Activated CD4-positive, alpha-beta T cell treated with anti-CD3 and anti-CD28 coated beads, Interleukin-2, amount 50 U/mL, for 48 hours (primary cell): ENCODE measurements around the gene STPG3.
"Not testable (repeated sequence)": the region's sequence is repeated elsewhere in the genome, so short reads cannot be mapped to it uniquely, and the experiment has no call there.

ENCODE experiments used
- DNase-seq, 2 experiments: peaks; one replicate each; pipeline ENCODE4 v3.0.0-alpha.2; 2020

STPG3 gene

DNA sequence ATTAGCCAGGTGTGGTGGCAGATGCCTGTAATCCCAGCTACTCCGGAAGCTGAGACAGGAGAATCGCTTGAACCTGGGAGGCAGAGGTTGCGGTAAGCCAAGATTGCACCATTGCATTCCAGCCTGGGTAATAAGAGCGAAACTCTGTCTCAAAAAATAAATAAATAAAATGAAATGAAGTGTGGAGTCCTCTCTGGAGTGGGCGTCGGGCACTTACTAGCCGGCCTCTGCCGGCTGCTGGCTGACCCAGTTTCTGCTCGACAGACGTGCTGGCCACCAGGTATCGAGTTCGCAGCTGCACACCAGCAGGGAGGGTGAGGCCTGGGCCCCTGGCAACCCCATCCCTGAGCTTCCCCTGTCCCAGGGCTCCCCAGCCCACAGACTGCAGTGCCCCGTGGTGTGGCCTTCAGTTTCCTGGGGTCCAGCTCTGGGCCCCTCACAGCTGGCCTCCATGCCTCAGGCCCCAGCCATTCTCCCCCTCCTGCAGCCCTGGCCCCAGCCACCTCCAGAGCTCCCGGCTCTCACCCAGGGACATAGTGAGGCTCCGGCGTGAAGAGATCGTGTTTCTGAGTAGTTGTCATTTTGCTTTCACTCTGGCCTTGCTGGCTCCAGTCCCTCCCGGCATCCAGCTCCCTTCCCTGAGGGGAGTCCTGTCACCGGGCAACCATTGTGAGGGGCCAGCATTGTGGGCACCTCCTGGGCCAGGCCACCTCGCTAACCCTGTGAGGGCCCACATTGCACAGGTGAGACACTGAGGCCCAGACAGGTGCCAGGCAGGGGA is 3.8 kb upstream of the STPG3 start:
- DNase-seq, result no peak

DNA sequence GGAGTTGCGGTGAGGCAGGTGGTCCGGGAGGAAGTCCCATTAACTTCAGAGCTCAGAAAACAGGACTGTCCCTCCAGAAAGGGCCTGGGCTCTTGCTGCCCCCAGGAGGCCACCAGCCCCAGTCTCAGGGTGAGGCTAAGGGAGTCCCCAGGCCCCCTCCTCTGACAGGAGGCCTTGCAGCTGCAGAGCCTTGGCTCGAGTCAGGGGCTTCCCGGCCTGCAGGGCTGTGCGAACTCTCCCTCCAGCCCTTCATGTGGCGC is 3.2 kb upstream of the STPG3 start:
- DNase-seq, result no peak

DNA sequence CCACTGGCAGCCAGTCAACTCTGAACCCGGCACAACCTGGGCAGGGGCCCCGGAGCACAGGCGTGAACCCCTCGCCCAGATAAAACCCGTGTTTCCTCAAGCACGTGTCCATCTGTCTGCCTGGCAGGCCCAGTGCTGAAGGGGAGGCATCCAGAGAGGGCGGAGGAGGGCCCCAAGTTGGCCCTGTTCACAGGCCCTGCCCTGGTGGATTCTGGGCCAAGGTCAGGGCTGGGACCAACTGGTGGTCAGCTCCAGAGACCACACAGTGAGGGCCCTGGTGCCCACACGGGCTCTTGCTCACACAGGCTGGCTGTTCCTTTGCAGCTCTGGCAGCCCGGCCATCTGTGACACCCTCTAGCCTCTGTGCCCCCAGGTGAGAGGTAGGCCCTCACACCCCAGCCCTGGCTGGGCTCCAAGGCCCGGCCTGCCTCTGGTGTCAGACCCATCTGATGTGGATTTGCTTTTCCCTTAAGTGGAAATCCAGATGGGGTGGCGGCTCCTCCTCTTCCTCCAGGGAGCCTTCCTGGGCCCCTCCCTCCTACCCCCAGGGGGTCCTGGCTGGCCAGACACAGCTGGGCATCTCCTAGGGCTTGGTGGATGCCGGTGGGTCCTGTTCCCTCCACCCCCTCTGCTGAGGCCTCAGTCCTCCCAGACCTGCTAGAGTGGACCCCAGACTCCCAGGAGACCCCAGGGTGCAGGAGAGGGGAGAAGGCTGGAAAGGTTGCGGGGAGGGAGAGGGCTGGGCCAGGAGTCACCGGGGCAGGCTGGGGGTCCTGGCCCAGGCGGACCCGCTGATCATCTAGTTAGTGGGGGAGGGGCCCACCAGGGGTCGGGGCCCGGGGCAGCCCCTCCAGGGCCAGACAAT is 525 bp upstream of the STPG3 start:
- DNase-seq, result no peak

DNA sequence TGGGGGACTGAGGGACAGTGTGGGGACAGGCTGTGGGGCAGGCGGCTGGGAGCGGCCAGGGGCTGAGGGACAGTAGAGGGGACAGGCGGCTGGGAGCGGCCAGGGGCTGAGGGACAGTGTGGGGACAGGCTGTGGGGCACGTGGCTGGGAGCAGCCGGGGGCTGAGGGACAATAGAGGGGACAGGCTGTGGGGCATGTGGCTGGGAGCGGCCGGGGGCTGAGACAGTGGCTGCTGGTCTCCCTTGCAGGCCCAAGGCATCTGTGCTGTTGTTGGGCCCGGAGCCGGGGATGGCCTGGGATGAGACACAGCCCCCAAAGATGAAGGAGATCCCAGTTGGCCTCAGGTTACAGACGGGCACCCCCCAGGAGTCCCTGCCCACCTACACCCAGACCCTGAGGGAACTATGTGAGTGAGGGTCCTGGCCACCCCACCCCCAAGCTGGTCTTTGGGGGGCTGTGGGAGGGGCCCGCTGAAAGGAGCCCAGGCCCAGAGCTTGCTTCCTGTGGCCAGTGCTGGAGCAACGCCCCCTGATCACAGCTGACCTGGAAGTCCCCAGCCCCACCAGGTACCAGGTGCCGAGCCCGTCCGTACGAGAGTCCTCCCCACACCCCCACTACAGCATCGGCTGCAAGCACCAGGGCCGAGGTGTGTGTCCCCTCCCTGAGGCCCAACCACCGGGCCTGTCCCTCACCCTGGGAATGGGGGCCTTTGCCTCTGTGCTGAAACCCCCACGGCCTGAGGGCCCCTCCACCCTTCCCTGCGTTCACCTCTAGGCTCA is 593 bp downstream of the STPG3 start:
- DNase-seq, result no peak

DNA sequence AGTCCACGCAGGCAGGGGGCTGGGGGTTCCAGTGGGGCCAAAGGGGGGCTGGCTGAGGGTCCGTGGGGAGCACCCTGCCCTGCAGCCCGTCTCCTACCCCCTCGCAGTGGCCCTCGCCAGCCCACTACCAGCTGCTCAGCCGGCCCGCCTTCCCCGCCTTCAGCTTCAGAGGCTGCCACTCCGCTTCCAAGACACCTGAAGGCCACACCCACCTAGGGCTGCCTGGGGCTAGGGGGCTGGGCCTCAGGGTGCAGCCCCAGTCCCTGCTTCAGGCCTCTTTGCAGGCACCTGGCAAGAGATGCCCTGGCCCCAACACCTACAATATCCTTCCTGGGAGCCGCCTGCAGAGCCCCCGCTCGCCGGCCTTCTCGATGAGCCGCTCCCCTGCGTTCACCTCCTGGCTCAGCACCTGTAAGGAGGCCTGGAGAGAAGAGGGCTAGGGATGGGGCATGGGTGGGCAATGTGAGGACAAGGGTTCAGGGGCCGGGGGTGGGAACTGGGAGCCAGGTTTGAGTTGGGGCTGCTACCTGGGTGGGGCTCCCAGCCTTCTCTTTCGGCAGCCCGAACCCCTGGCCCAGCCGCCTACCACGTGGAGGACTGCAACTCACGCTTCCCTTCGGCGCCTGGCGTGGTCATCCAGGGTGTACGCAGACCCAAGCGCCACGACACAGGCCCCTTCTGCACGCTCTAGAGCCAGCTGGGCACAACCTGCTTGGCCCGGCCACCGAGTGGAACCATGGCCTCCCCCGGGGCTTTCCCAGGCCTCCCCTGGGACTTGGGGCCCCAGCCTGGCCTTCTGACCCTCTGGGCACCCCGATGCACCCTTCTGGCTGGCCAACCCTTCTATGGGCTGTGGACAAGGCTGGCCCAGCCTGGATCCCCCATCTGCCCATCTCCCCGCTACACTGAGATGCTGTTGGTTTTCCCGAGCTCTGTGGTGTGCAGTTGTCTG is 1.7 kb downstream of the STPG3 start:
- DNase-seq, result no peak

DNA sequence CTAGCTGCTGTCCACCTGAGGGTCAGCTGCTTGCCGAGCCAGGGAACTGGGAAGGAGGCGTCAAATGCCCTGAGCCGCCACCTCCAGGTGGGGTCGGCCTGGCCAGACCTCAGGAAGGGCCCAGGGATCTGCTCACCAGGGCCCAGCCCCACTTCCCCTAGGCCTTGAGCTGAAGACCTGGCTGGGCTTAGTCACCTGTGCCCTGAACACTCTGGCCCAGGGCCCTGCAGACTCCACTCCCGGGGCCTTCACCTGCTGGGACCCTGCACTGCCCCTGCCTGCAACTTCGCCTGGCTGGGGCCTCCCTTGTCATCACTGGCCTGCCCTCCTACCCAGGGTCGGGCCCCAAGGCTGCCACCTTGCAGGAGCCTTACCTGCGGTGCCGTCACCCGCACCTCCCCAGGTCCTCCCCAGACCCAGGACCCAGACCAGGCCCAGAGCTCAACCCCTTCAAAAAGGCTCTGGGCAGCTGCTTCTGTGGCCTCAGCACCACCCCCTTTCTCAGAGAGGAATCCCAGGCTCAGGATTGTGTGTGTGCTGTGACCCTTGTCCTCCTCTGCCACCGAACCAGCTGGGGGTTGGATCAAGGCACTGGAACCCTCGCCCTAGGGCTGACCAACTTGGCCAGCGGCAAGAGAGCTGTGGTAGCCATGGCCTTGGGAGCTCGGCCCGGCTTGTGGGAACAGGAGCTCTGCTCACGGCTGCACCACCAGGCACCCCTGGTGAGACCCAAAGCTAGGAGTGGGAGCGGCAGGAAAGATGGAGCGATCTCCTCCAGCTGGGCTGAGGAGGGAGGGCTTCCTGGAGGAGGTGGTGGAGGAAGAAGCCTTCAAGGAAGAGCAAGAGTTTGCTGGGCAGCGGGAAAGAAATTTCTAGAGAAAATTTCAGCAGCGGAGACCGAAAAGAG is 2.9 kb downstream of the STPG3 start:
- no peak for DNase-seq

DNA sequence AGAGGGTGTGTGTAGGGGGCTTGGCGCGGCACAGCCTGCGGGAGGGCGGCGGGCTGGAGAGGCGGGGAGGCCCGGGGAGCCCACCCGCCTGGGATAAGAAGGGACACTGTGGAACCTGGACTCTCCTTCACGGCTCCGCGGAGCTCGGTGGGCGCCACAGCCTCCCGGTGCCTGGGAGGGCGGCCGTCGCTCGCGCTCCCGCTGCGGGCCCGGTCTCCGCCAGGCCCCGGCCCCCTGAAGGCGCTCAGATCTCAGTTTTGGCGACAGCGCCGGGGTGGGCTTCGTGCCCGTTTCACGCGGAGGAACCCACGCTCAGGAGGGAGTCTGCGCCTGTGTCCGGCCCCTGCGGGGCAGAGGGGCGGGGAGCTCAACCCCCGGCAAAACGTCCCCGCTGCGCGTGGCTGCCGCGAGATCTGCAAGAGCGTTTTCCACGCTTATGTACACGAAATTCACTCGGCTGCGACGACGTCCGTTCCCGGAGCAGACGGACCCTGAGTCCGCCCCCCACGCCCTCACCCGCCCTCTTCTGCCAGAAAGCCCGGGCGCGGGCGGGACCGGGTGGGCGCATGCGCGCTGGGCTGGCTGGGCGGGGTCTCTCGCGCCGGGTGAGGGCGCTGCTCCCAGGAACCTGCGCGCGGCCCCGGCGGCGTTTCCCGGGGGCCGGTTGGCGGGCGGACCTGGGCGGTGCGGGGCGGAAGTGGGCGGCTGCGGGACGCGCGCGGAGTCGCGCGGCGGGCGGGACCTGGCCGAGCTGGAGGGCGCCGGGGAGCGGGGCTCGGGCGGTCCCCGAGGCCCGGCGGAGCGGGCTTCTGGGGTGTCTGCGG is 3.8 kb downstream of the STPG3 start, which contains the start of gene NELFB:
Gene NELFB, plus strand, starts transcription at position 704 of the 824 bp plus-strand sequence.
- DNase-seq, result peak; percentile 96 to 97

DNA sequence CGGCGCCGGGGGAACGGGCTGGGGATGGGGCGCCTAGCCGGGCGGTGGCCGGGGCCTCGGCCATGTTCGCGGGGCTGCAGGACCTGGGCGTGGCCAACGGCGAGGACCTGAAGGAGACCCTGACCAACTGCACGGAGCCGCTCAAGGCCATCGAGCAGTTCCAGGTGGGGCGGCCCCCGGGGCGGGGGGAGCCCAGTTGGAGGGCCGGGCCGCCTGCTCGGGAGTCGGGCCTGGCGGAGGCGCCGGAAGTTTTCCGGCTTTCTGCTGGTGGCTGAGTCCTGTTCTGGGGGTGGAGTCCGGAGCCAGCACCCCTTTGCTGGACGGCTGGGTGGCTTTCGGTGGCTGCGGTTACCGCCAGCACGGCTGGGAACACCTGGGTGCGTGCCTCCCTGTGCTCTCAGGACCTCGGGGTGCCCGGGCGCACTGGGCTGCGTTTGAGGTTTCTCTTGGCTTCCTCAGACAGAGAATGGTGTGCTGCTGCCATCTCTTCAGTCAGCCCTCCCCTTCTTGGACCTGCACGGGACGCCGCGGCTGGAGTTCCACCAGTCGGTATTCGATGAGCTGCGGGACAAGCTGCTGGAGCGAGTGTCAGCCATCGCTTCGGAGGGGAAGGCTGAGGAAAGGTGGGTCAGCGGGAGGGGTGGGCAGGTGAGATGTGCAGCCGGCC is 4.5 kb downstream of the STPG3 start:
- no peak for DNase-seq

DNA sequence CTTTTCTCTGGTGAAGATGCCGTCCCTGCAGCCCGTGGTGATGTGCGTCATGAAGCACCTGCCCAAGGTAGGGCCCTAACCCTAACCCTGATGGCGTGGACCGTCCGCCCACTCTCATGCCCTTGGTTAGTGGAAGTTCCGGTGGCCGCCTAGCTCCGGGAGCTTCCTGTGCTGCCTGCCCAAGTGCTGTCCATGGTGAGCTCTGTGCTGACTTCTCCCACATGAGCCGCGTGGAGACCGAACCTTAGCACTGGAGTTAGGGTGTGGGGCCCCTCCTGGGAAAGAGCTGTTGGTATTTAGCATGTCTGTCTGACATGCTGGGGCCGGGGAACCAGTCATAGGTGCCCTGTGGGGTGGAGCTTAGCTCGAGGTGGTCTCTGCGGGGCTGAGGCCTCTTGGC is 5.3 kb downstream of the STPG3 start:
- DNase-seq, result no peak

DNA sequence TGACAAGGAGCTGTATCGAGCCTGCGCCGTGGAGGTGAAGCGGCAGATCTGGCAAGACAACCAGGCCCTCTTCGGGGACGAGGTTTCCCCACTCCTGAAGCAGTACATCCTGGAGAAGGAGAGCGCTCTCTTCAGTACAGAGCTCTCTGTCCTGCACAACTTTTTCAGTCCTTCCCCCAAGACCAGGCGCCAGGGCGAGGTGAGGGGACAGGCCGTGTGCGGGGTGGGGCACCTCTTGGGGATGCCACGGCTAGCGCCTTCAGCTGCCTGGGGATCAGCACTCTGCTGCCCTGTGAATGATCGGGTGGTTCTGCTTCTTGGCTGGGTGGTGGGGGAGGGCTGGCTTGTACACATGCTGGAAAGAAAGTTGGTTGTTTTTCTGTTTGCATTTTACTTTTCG is 5.8 kb downstream of the STPG3 start:
- DNase-seq, result no peak

DNA sequence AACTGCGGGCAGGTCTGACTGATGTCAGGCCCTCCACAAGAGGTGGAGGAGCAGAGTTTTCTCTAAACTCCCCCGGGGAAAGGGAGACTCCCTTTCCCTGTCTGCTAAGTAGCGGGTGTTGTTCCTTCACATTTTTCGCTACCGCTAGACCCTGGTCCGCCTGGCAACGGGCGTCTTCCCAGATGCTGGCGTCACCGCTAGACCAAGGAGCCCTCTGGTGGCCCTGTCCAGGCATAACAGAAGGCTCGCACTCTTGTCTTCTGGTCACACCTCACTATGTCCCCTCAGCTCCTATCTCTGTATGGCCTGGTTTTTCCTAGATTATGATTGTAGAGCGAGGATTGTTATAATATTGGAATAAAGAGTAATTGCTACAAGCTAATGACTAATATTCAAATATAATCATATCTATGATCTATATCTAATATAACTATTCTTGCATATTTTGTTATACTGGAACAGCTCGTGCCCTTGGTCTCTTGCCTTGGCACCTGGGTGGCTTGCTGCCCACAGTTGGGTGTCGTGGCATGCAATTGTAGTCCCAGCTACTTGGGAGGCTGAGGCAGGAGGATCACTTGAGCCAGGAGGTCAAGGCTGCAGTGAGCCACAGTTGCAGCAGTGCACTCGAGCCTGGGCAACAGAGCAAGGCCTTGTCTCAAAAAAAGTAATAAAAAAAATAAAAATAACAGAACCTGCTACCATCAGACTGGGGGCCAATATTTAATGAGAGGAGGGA is 11.3 kb downstream of the STPG3 start:
- not testable (repeated sequence) for DNase-seq

DNA sequence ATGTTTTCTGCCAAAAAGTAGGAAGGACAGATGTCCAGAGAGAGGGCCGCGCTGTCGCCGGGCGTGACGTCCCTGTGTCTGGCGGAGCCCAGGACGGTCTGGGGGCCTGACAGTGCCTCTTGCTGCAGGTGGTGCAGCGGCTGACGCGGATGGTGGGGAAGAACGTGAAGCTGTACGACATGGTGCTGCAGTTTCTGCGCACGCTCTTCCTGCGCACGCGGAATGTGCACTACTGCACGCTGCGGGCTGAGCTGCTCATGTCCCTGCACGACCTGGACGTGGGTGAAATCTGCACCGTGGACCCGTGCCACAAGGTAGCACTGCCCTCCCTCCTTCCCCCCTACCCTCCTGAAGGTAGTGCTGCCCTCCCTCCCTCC is 11.8 kb downstream of the STPG3 start:
- no peak for DNase-seq

DNA sequence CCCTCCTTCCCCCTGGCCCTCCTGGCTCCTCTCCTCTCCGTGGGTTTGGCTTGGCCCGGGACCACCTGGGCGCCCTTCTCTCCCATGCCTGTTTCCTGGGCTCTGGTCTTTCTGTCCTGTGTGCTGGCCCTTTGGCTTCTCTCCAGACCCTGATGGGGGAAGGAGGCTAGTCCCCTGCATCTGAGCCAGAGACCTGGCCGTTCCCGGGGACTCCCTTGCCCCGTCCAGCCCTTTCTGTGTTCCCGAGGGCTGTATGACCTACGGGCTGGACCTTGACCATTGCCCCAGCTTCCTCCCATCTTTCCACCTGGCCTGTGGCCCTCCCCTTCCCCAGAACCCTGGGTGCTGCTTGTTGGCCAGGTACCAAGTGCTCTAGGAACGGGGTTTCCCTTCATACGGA is 12.4 kb downstream of the STPG3 start:
- DNase-seq, result no peak

DNA sequence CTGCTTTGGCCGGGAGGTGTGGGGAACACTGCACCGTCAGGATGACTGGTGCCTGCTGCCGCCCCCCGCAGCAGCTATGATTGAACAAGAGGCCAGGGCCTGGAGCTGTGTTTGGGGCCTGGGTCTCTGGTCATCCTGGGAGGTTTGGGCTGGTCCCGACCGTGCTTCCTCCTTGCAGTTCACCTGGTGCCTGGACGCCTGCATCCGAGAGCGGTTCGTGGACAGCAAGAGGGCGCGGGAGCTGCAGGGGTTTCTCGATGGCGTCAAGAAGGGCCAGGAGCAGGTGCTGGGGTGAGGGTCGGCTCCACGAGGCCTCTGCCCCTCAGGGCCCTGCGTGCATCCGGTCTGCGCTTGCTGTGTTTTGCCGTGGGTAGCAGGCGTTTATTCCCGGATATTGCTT is 13.0 kb downstream of the STPG3 start:
- no peak for DNase-seq

DNA sequence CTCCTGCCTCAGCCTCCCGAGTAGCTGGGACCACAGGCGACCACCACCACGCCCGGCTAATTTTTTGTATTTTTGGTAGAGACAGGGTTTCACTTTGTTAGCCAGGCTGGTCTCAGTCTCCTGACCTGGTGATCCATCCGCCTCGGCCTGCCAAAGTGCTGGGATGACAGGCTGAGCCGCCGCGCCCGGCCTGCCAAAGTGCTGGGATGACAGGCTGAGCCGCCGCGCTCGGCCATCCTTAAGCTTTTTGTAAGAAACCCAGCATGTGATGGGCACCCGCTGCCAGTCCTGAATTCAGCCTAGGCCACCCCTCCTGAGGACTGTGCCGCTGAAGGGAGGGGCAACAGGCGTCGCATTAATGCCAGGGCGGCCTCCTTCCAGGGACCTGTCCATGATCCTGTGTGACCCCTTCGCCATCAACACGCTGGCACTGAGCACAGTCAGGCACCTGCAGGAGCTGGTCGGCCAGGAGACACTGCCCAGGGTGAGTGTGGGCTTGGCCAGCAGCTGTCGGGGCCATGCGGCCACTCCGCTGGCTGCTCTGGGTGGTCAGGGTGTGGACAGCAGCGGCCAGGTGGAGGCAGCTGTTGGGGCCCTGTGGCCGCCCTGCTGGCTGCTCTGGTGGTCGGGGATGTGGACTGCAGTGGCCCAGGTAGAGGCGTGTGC is 14.5 kb downstream of the STPG3 start:
- no peak for DNase-seq

DNA sequence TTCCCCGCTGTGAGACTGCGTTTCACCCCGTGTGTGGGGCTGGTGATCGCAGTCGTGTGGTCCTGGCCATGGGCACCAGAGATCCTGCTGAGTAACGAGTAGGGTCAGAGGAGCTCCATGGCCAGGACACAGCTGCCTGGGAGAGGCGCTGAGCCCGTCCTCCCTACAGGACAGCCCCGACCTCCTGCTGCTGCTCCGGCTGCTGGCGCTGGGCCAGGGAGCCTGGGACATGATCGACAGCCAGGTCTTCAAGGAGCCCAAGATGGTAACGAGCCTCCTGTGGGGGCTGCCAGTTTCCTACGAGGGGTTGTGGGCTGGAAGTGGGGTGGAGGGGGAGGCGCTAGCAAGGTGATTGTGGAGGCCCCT is 15.1 kb downstream of the STPG3 start:
- DNase-seq, result no peak

DNA sequence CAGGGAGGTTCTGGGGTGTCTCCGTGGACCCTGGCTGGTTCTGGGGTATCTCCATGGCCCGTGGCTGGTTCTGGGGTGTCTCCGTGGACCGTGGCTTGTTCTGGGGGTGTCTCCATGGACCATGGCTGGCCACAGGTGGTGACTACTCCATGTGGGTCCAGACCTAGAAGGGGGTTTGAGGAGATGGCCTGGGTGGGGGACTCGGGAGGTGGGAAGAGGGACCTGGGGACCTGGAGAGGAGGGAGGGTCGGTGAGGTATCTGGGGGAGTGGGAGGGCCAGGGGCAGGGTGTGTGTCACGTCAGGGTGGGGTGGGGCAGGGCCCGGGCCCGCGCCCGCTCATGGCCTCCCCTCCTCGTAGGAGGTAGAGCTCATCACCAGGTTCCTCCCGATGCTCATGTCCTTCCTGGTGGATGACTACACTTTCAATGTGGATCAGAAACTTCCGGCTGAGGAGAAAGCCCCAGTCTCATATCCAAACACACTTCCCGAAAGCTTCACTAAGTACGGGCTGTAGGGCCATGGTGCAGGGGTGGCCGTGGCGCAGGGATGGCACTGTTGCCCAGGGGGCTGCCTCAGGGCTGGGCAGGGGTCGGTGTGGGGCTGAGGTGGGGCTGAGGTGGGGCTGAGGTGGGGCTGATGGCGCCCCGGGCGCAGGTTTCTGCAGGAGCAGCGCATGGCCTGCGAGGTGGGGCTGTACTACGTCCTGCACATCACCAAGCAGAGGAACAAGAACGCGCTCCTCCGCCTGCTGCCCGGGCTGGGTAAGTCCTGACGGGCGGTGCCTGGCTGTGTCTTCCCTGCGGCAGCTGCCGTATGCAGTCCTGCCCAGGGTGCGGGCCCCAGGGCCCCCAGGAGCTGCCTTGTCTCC is 15.7 kb downstream of the STPG3 start:
- no peak for DNase-seq

DNA sequence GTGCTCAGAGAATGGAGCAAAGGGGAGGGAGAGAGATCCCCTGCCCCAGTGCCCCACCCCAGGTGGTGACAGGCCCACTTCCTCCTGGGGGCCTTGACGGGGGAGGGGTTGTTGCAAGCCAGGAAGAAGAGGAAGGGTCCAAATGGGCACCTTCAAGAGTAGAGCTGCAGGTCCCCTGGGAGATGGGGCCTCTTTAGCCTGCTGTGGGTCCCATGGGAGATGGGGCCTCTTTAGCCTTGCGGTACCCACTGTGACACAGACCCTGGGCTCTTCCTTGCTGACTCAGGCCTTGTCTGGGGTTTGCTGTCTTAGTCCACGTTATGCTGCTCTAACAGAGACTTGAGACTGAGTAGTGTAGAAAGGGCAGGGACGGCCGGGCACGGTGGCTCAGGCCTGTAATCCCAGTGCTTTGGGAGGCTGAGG is 16.9 kb downstream of the STPG3 start:
- no peak for DNase-seq
